Breast epithelium (tissue), 4 donors: ENCODE data around the gene CALML3. TPM values are rescaled to one million over a fixed set of nuclear protein-coding genes. Genes with fewer than 3 reads are reported as not detected.

Experiments used
- DNase-seq, 2 donors: peaks; one replicate each; pipeline ENCODE4 v3.0.0-alpha.2; 2019; ENCODE audit warnings: low spot score in 2 of 2
- H3K27ac ChIP-seq, 2 donors: fragments of 200-600 bp; sonication (generic) in 1 of 2; one replicate each; pipeline ENCODE4 v1.5.1; 2016 to 2019; ENCODE audit warnings: mild to moderate bottlenecking in 1 of 2
- H3K27me3 ChIP-seq, 2 donors: fragments of 200-600 bp; sonication (generic) in 1 of 2; one replicate each; pipeline versions ENCODE4 v1.5.1 to v1.6.0; 2017 to 2019; ENCODE audit warnings: control low read depth in 1 of 2, mild to moderate bottlenecking in 1 of 2
- H3K36me3 ChIP-seq: fragments of 200-600 bp; one replicate; pipeline ENCODE4 v1.5.1; 2019
- H3K4me1 ChIP-seq, 2 donors: fragments of 200-600 bp; sonication (generic); one replicate each; pipeline ENCODE4 v1.5.1; 2016 to 2019; ENCODE audit warnings: control low read depth in 1 of 2
- H3K4me3 ChIP-seq, 3 donors: fragments of 200-600 bp; sonication (generic); 1 replicate in 2 of 3; 2 replicates in 1 of 3; pipeline ENCODE4 v1.5.1; 2016 to 2019; ENCODE audit warnings: mild to moderate bottlenecking in 3 of 3, moderate library complexity in 2 of 3
- H3K9me3 ChIP-seq, 2 donors: fragments of 200-600 bp; sonication (generic) in 1 of 2; one replicate each; pipeline ENCODE4 v1.5.1; 2016 to 2019; ENCODE audit warnings: control low read depth in 1 of 2
- POLR2A ChIP-seq: fragments of 450-650 bp; IDR thresholded peaks from one replicate; pipeline ENCODE4 v1.6.1; 2016; ENCODE audit warnings: antibody characterized with exemption, mild to moderate bottlenecking, moderate library complexity
- POLR2AphosphoS5 ChIP-seq, 3 donors: sonication (generic); formaldehyde crosslinking; IDR thresholded peaks; one replicate each; pipeline ENCODE4 v1.6.1; 2017; ENCODE audit warnings: antibody characterized with exemption in 3 of 3
- intact Hi-C: fragments of 100-400 bp; cut with DNase I; formaldehyde crosslinking; loops from one replicate; pipeline ENCODE4 v1.15.1; 2023; ENCODE audit warnings: low total_unique reads
- total RNA-seq, 3 donors: library from RNA; depleted of rRNA; stranded (reverse); fragments of >200 nt; gene quantifications; one replicate each; pipeline ENCODE4 v1.1.0, GENCODE V29; 2016
- TF ChIP-seq, protein P1 (sequence below), 3 donors: fragments of 450-650 bp; IDR thresholded peaks; one replicate each; pipeline ENCODE4 v1.5.1; 2016 to 2017; ENCODE audit warnings: antibody characterized with exemption in 3 of 3, mild to moderate bottlenecking in 3 of 3, moderate library complexity in 3 of 3

CALML3 gene
- total RNA-seq, 3 donors from 2014 or later: 3.6 to 13.5 TPM; not detected in 1

DNA sequence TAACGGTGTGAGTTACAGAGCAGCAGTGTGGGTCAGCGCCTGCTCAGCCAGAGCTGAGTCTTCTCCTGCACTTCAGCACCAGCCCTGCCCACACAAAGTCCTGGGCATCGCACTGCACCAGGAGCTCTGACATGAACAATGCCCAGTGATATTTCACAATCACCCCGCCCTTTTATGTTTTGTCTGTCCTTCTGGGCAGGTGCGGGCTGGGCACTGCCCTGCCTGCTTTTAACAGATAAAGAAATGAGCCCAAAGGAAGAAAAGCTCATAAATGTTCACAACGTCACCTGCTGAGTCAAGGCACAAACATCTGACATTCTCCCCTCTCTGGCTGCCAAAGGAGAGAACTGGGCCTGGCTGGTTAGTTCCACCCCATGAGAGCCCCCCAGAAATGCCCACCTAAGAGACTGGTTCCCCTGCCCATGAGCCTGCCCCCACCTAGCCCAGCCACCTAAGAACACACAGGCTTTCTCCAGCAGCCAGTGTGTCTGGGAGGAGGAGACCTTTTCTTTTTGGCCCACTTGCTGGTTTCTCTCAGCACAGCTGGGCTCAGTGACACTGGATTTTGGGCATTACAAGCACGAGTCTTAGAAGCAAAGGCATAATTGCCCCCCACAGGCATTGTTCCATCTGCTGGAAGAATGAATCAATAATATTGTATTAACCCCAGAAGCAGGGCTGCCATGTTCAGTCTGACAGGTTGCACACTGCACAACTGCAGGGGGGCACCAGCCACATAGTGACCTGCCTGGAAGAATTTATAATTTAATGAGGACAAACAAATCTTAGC is 22.3 kb downstream of the CALML3 start:
- Histone ChIP-seq H3K27me3 (no peaks in the 10 kb centered on the region), H3K4me1 (peaks cover 10 to 35% of the 10 kb centered on the region in 2 donors), H3K4me3 (peak overlapping the region in 2 of 3 donors; percentile 42 to 53), H3K36me3 (no peaks in the 10 kb centered on the region), H3K9me3 (no peaks in the 10 kb centered on the region), H3K27ac (peak overlapping the region; percentile 95 to 97)
- DNase-seq: peak; percentile 51 to 76
- TF ChIP-seq POLR2AphosphoS5 (IDR thresholded peaks at IDR 0.05): peak in 1 of 3 donors; percentile 25
- TF ChIP-seq, protein P1, sequence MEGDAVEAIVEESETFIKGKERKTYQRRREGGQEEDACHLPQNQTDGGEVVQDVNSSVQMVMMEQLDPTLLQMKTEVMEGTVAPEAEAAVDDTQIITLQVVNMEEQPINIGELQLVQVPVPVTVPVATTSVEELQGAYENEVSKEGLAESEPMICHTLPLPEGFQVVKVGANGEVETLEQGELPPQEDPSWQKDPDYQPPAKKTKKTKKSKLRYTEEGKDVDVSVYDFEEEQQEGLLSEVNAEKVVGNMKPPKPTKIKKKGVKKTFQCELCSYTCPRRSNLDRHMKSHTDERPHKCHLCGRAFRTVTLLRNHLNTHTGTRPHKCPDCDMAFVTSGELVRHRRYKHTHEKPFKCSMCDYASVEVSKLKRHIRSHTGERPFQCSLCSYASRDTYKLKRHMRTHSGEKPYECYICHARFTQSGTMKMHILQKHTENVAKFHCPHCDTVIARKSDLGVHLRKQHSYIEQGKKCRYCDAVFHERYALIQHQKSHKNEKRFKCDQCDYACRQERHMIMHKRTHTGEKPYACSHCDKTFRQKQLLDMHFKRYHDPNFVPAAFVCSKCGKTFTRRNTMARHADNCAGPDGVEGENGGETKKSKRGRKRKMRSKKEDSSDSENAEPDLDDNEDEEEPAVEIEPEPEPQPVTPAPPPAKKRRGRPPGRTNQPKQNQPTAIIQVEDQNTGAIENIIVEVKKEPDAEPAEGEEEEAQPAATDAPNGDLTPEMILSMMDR (IDR thresholded peaks at IDR 0.05): no peak
- intact Hi-C loops: no loop called here

GRCh38 chr10:5547681-5547930 is 22.8 kb downstream of the CALML3 start:
- intact Hi-C loops: no loop called here
- peaks cover 10 to 37% of the 10 kb centered on the region in 2 donors for H3K4me1 ChIP-seq
- H3K36me3 ChIP-seq: no peaks in the 10 kb centered on the region
- no peaks in the 10 kb centered on the region for H3K27me3 ChIP-seq
- DNase-seq: no peak
- H3K27ac ChIP-seq: peak overlapping the region; percentile 95 to 97
- TF ChIP-seq, protein P1 (IDR thresholded peaks at IDR 0.05): no peak
- no peak for TF ChIP-seq POLR2AphosphoS5 (IDR thresholded peaks at IDR 0.05)
- H3K4me3 ChIP-seq: peak overlapping the region; percentile 15 to 53 (median 42)
- no peaks in the 10 kb centered on the region for H3K9me3 ChIP-seq

DNA sequence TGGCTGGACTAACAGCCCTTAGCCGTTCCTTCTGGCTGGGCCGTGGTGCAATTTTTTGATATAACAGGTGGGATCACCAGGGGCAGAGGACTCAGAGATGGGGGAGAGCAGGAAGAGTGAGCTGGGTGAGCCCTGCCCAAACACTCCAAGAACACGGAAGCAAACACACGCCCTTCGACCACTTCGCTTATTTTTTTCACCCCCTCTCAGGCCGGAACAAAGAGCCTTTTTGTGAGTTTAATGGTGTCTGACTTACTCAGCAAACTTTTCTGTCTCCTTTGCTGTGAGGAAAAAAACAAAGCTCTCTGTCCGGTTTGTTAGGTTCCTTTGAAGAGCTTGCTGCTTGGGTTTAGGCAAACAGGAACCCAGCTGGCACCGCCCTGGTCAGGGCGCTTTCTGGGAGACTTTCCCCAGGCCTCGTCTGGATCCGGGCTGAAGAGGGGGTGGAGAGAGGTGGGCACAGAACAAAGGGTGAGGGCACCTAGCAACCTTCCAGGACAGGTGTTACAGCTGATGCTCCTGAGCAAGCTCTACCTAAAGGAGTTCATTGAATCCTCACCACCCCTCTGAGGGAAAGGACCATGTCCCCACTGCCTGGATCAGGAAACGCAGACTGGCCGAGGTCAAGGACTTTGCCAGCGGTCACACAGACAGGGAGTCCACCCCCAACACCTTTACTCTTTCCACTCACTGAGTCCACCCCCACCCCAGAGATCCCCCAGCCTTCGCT is 23.3 kb downstream of the CALML3 start:
- peak overlapping the region; percentile 95 to 97 for H3K27ac ChIP-seq
- peak overlapping the region; percentile 15 to 53 (median 42) for H3K4me3 ChIP-seq
- intact Hi-C loops: no loop called here
- no peaks in the 10 kb centered on the region for H3K9me3 ChIP-seq
- no peaks in the 10 kb centered on the region for H3K27me3 ChIP-seq
- peaks cover 10 to 39% of the 10 kb centered on the region in 2 donors for H3K4me1 ChIP-seq
- H3K36me3 ChIP-seq: no peaks in the 10 kb centered on the region
- peak in 1 of 3 donors; percentile 25 for TF ChIP-seq POLR2AphosphoS5 (IDR thresholded peaks at IDR 0.05)
- TF ChIP-seq, protein P1 (IDR thresholded peaks at IDR 0.05): no peak
- TF ChIP-seq POLR2A: no peak
- peak; percentile 64 to 68 for DNase-seq

- intact Hi-C loops: no loop called here
- peak overlapping the region; percentile 95 to 97 for H3K27ac ChIP-seq
- H3K36me3 ChIP-seq: no peaks in the 10 kb centered on the region
- H3K4me1 ChIP-seq: peaks cover 10 to 46% of the 10 kb centered on the region in 2 donors
- H3K4me3 ChIP-seq: no peak overlapping the region
- no peak for TF ChIP-seq POLR2AphosphoS5 (IDR thresholded peaks at IDR 0.05)
- no peaks in the 10 kb centered on the region for H3K9me3 ChIP-seq
- no peaks in the 10 kb centered on the region for H3K27me3 ChIP-seq
- no peak for DNase-seq
Measured at GRCh38 chr10:5549462-5550249, 24.9 kb downstream of the CALML3 start.

- DNase-seq: peak in 1 of 2 donors; percentile 27
- TF ChIP-seq POLR2AphosphoS5 (IDR thresholded peaks at IDR 0.05) (no peak), POLR2A (no peak)
- TF ChIP-seq, protein P1 (IDR thresholded peaks at IDR 0.05): no peak
- H3K27me3 ChIP-seq: no peaks in the 10 kb centered on the region
- peaks cover 7 to 46% of the 10 kb centered on the region in 2 donors for H3K4me1 ChIP-seq
- intact Hi-C loops: no loop called here
- no peak overlapping the region for H3K4me3 ChIP-seq
- H3K36me3 ChIP-seq: no peaks in the 10 kb centered on the region
- H3K27ac ChIP-seq: peak overlapping the region; percentile 95 to 97
- H3K9me3 ChIP-seq: no peaks in the 10 kb centered on the region
Measured at GRCh38 chr10:5550250-5550545, 25.4 kb downstream of the CALML3 start.
